Measurements from ENCODE around the gene ABCB6. TPM values are rescaled to one million over a fixed set of nuclear protein-coding genes. Genes with fewer than 3 reads are reported as not detected.

ABCB6 gene
- total and polyA plus RNA-seq, 2 of the 8 experiments (the other 6 are each of a cell fraction or from before 2014, with no cell fraction given) = 44.9 to 50.6 TPM

DNA sequence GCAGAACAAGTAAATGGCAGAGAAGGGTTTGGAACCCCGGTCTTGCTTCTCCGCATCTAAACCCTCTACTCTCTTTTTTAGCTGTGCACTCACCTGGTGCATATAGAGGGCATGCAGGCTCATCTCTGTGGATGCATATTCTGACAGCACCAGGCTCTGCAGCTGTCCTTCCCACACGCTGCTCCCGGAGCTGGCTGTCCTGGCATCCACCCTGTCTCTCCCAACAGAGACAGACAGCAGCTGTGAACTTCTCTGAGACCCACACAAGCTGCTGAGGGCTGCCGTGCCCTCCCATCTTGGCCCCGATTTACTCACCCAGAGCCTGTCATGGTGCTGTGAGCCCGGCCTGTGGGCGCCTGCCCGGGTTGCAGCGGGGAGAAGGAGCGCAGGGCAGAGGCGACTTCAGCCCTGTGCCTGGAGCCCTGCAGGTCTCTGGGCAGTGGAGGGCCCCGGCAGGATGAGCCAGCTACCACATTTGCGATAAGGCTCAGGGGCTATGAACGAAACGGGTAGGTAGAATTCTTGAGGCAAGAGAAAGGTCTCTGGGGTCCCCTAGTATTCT is 3.3 kb upstream of the ABCB6 start (continued):
- TF ChIP-seq FOSL1 (IDR thresholded peaks at IDR 0.05; ENCODE audit: insufficient read depth, low read depth, low read length) (no peak), CTBP2 (IDR thresholded peaks at IDR 0.05; ENCODE audit: borderline replicate concordance, insufficient read depth, insufficient read length, low read length) (no peak), SIX5 (IDR thresholded peaks at IDR 0.05; ENCODE audit: low read depth, low read length) (no peak), NRF1 (IDR thresholded peaks at IDR 0.05; ENCODE audit: low read depth, low read length) (no peak), TEAD4 (IDR thresholded peaks at IDR 0.05; ENCODE audit: low read depth, low read length) (no peak), SP1 (IDR thresholded peaks at IDR 0.05; ENCODE audit: low read depth, low read length) (no peak)
- TF ChIP-seq, protein P1, sequence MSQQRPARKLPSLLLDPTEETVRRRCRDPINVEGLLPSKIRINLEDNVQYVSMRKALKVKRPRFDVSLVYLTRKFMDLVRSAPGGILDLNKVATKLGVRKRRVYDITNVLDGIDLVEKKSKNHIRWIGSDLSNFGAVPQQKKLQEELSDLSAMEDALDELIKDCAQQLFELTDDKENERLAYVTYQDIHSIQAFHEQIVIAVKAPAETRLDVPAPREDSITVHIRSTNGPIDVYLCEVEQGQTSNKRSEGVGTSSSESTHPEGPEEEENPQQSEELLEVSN (IDR thresholded peaks at IDR 0.05) = no peak

Measured in H1 (cell line).